Trophoblast cell (in vitro differentiated cells and primary cell): ENCODE data around the gene PSTPIP1.

Source experiments
- DNase-seq, 2 donors: peaks; one replicate each; pipeline ENCODE4 v3.0.0-alpha.2; 2016
- H2AFZ ChIP-seq: 2 replicates; pipeline ENCODE4 v1.6.1; 2013; ENCODE audit warnings: low read length, moderate library complexity, mild to moderate bottlenecking; ENCODE audit not compliant: insufficient read depth, poor library complexity
- H2AK5ac ChIP-seq: 2 replicates; pipeline ENCODE4 v1.6.1; 2013; ENCODE audit warnings: mild to moderate bottlenecking, low read length
- H2BK120ac ChIP-seq: 2 replicates; pipeline ENCODE4 v1.6.1; 2013; ENCODE audit warnings: low read length, mild to moderate bottlenecking, moderate library complexity; ENCODE audit not compliant: insufficient read depth, poor library complexity
- H2BK12ac ChIP-seq: 2 replicates; pipeline ENCODE4 v1.6.1; 2013; ENCODE audit warnings: mild to moderate bottlenecking, low read length, moderate library complexity
- H2BK5ac ChIP-seq: 2 replicates; pipeline ENCODE4 v1.6.1; 2013; ENCODE audit warnings: low read length, low read depth, moderate library complexity, mild to moderate bottlenecking; ENCODE audit not compliant: poor library complexity
- H3K14ac ChIP-seq: 2 replicates; pipeline ENCODE4 v1.6.1; 2013; ENCODE audit warnings: mild to moderate bottlenecking, low read length
- H3K18ac ChIP-seq: 2 replicates; pipeline ENCODE4 v1.6.1; 2013; ENCODE audit warnings: mild to moderate bottlenecking, low read length
- H3K23ac ChIP-seq: 2 replicates; pipeline ENCODE4 v1.6.1; 2013; ENCODE audit warnings: low read length
- H3K27ac ChIP-seq: 2 replicates; pipeline ENCODE4 v1.5.1; 2013; ENCODE audit warnings: low read depth, mild to moderate bottlenecking, inconsistent platforms, low read length, moderate library complexity
- H3K27me3 ChIP-seq: 2 replicates; pipeline ENCODE4 v1.6.1; 2013; ENCODE audit warnings: inconsistent platforms, mild to moderate bottlenecking, low read length, moderate library complexity; ENCODE audit not compliant: insufficient read depth
- H3K36me3 ChIP-seq, 2 experiments: 1 replicate in 1 of 2; 2 replicates in 1 of 2; pipeline ENCODE4 v1.6.1; 2013; ENCODE audit warnings: low read length in 2 of 2, mild to moderate bottlenecking in 2 of 2, moderate library complexity in 1 of 2; ENCODE audit not compliant: insufficient read depth in 2 of 2, control insufficient read depth in 1 of 2
- H3K4ac ChIP-seq: 2 replicates; pipeline ENCODE4 v1.6.1; 2013; ENCODE audit warnings: low read depth, mild to moderate bottlenecking, low read length, moderate library complexity
- H3K4me1 ChIP-seq, 2 experiments: 1 replicate in 1 of 2; 2 replicates in 1 of 2; pipeline ENCODE4 v1.6.1; 2013; ENCODE audit warnings: low read length in 2 of 2, mild to moderate bottlenecking in 2 of 2, moderate library complexity in 1 of 2; ENCODE audit not compliant: insufficient read depth in 2 of 2, control insufficient read depth in 1 of 2
- H3K4me2 ChIP-seq: 2 replicates; pipeline ENCODE4 v1.6.1; 2013; ENCODE audit warnings: inconsistent platforms, mild to moderate bottlenecking, low read length, moderate library complexity
- H3K4me3 ChIP-seq: 2 replicates; pipeline ENCODE4 v1.5.1; 2013; ENCODE audit warnings: mild to moderate bottlenecking, low read depth, low read length, inconsistent platforms
- H3K79me1 ChIP-seq: one replicate; pipeline ENCODE4 v1.6.1; 2013; ENCODE audit warnings: low read length
- H3K79me2 ChIP-seq: 2 replicates; pipeline ENCODE4 v1.6.1; 2013; ENCODE audit warnings: low read length, mild to moderate bottlenecking; ENCODE audit not compliant: control insufficient read depth, insufficient read depth, poor library complexity
- H3K9ac ChIP-seq: 2 replicates; pipeline ENCODE4 v1.6.1; 2013; ENCODE audit warnings: mild to moderate bottlenecking, low read length
- H3K9me3 ChIP-seq: 2 replicates; pipeline ENCODE4 v1.6.1; 2013; ENCODE audit warnings: low read depth, mild to moderate bottlenecking, control low read depth, inconsistent platforms, low read length; ENCODE audit not compliant: insufficient read depth
- H4K12ac ChIP-seq: 2 replicates; pipeline ENCODE4 v1.6.1; 2013; ENCODE audit warnings: low read depth, mild to moderate bottlenecking, low read length, moderate library complexity
- H4K8ac ChIP-seq: 2 replicates; pipeline ENCODE4 v1.6.1; 2013; ENCODE audit warnings: low read depth, mild to moderate bottlenecking, low read length, moderate library complexity
- H4K91ac ChIP-seq: one replicate; pipeline ENCODE4 v1.6.1; 2013; ENCODE audit warnings: low read depth, mild to moderate bottlenecking, low read length, moderate library complexity
- WGBS: extraction: QIAGEN DNeasy Blood & Tissue Kit; methylation state at CpG from one replicate; pipeline ENCODE4 v1.1.7; 2013; ENCODE audit warnings: missing lambda C conversion rate; ENCODE audit not compliant: insufficient read length, insufficient coverage; ENCODE audit errors: extremely low coverage; 5-methylcytosine and 5-hydroxymethylcytosine counted together

The PSTPIP1 gene

GRCh38 chr15:77075528-77075927 lies 80.6 kb downstream of the PSTPIP1 start:
- Histone ChIP-seq H3K4ac (no peak overlapping the region), H3K36me3 (no peaks in the 10 kb centered on the region), H2AK5ac (no peak overlapping the region), H3K18ac (no peak overlapping the region), H3K14ac (no peak overlapping the region), H3K9me3 (no peaks in the 10 kb centered on the region), H3K9ac (no peak overlapping the region), H3K27me3 (no peaks in the 10 kb centered on the region), H3K4me1 (no peaks in the 10 kb centered on the region), H3K79me2 (peaks cover under 1% of the 10 kb centered on the region), H4K12ac (no peak overlapping the region), H3K4me3 (no peak overlapping the region), H2BK5ac (no peak overlapping the region), H2BK120ac (no peak overlapping the region), H3K27ac (no peak overlapping the region), H2AFZ (no peak overlapping the region), H3K79me1 (peaks cover 2% of the 10 kb centered on the region), H4K91ac (no peak overlapping the region), H4K8ac (no peak overlapping the region), H3K23ac (no peak overlapping the region), H2BK12ac (no peak overlapping the region), H3K4me2 (no peak overlapping the region)
- no peak for DNase-seq
- no CpG with 5 or more reads among the region's 9 CpGs for WGBS

- H3K79me2 ChIP-seq: no peaks in the 10 kb centered on the region
- no peak overlapping the region for H2AK5ac ChIP-seq
- H3K79me1 ChIP-seq: no peaks in the 10 kb centered on the region
- H2AFZ ChIP-seq: no peak overlapping the region
- H3K9me3 ChIP-seq: no peaks in the 10 kb centered on the region
- no peak for DNase-seq
- H3K14ac ChIP-seq: no peak overlapping the region
- no peak overlapping the region for H3K4me2 ChIP-seq
- H3K4me1 ChIP-seq: no peaks in the 10 kb centered on the region
- no peak overlapping the region for H3K4ac ChIP-seq
- H3K9ac ChIP-seq: no peak overlapping the region
- H4K12ac ChIP-seq: no peak overlapping the region
- WGBS: no CpG with 5 or more reads among the region's 4 CpGs
- no peak overlapping the region for H2BK12ac ChIP-seq
- no peaks in the 10 kb centered on the region for H3K36me3 ChIP-seq
- no peaks in the 10 kb centered on the region for H3K27me3 ChIP-seq
- no peak overlapping the region for H4K91ac ChIP-seq
- no peak overlapping the region for H3K27ac ChIP-seq
- H2BK120ac ChIP-seq: no peak overlapping the region
- H2BK5ac ChIP-seq: no peak overlapping the region
- no peak overlapping the region for H3K18ac ChIP-seq
- no peak overlapping the region for H3K4me3 ChIP-seq
- H4K8ac ChIP-seq: no peak overlapping the region
- no peak overlapping the region for H3K23ac ChIP-seq
Observed at GRCh38 chr15:77076323-77076915, 81.5 kb downstream of the PSTPIP1 start.

- Histone ChIP-seq H4K8ac (no peak overlapping the region), H3K27ac (no peak overlapping the region), H3K79me2 (no peaks in the 10 kb centered on the region), H4K91ac (no peak overlapping the region), H2AFZ (no peak overlapping the region), H3K9ac (no peak overlapping the region), H3K14ac (no peak overlapping the region), H2AK5ac (no peak overlapping the region), H3K27me3 (no peaks in the 10 kb centered on the region), H3K23ac (no peak overlapping the region), H3K79me1 (no peaks in the 10 kb centered on the region), H3K9me3 (no peaks in the 10 kb centered on the region), H3K4me1 (no peaks in the 10 kb centered on the region), H4K12ac (no peak overlapping the region), H3K18ac (no peak overlapping the region), H2BK12ac (no peak overlapping the region), H3K4ac (no peak overlapping the region), H3K4me2 (no peak overlapping the region), H2BK5ac (no peak overlapping the region), H3K4me3 (no peak overlapping the region), H2BK120ac (no peak overlapping the region), H3K36me3 (no peaks in the 10 kb centered on the region)
- WGBS: no CpG with 5 or more reads among the region's 5 CpGs
- no peak for DNase-seq
Observed at GRCh38 chr15:77081971-77082370, 87.0 kb downstream of the PSTPIP1 start.

- Histone ChIP-seq H3K4me3 (no peak overlapping the region), H3K9me3 (no peaks in the 10 kb centered on the region), H4K12ac (no peak overlapping the region), H3K23ac (no peak overlapping the region), H2AFZ (peak overlapping the region; percentile 57), H4K91ac (no peak overlapping the region), H3K27me3 (no peaks in the 10 kb centered on the region), H2AK5ac (no peak overlapping the region), H3K4me1 (no peaks in the 10 kb centered on the region), H3K79me1 (no peaks in the 10 kb centered on the region), H4K8ac (no peak overlapping the region), H3K36me3 (no peaks in the 10 kb centered on the region), H2BK12ac (no peak overlapping the region), H2BK120ac (no peak overlapping the region), H3K4ac (no peak overlapping the region), H3K14ac (no peak overlapping the region), H3K18ac (no peak overlapping the region), H3K27ac (no peak overlapping the region), H2BK5ac (no peak overlapping the region), H3K9ac (no peak overlapping the region), H3K4me2 (peak overlapping the region; percentile 47), H3K79me2 (no peaks in the 10 kb centered on the region)
- DNase-seq: peak; percentile 34 to 67
- WGBS: no CpG with 5 or more reads among the region's 21 CpGs
Observed at GRCh38 chr15:77083381-77084160, 88.6 kb downstream of the PSTPIP1 start.
